T1000 (cell line): ENCODE data around the gene NDE1.
A peak's percentile ranks its signal among the peaks of the same experiment; 100 is the strongest.
"Not testable (repeated sequence)": the region's sequence is repeated elsewhere in the genome, so short reads cannot be mapped to it uniquely, and the experiment has no call there.

Experiments
- DNase-seq: peaks from one replicate; lab custom pipeline; 2025; ENCODE audit warnings: mixed read lengths; lab: John Stamatoyannopoulos, UW

Gene NDE1, protein sequence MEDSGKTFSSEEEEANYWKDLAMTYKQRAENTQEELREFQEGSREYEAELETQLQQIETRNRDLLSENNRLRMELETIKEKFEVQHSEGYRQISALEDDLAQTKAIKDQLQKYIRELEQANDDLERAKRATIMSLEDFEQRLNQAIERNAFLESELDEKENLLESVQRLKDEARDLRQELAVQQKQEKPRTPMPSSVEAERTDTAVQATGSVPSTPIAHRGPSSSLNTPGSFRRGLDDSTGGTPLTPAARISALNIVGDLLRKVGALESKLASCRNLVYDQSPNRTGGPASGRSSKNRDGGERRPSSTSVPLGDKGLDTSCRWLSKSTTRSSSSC

DNA sequence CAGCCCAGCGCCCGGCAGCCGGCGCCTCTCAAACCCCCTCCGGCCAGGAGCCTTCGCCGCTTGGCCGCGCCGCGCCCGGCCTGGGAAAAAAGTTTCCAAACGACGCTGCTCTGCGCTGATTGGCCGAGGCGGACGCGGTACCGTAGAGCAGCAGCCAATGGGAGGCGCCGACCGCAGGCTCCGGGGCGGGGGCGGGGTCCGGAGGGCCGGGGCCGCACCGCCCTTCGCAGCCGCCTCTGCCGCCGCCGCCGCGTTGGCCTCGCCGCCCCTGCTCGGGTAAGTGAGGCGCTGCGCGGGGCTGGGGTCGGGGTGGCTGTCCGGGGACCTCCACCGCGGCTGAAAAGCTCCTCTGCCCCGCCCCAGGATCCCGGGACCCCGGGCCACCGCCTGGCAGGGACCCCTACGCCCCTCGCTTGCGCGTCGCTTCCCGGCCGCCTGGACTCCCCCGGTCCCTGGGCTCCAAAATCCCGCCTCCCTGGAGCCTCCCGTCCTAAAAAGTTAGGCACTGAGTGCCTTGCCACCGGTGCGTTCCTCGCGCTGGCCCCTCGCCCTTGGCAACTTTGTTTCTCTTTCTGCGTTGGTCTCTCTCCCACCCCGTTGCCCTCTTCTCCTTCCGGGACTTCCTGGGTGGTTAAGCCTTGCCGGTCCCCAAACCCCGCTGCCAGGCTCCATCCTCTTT, at the start of gene NDE1:
NDE1 (plus strand) TSS at position 227 of the 679 bp plus-strand sequence. CDS start 14,534 bp downstream, outside the sequence.
- peak; percentile 80 for DNase-seq

DNA sequence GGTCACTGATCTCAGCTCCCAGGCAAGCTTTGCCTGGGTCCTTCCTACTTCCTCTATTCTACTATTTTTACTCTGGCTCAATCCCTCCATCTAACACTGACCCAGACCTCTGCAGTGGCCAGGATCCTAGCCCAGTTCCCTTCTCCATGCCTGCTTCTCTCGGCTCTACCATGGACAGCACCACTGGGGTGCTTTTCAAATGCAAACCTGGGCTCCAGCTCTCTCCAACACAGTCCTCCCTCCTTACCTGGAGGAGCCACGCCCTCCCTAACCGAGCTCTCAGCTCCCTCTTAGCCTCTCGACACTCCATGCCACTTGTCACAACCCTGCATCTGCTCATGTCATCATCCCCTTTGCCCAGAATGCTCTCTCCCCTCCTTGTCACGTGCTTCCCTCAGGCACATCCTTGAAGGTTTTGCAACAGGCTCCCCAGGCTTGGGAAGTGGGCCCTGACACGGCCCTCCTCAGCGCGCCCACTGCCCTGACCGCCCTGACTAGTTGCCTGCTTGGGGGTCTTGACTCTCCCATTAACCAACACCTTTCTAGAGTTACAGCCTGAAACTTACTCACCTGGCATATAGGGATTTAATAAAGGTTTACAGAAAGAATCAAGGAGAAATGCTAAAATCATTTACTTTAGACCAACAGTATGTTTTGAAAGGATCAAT, 48.7 kb upstream of the NDE1 start:
- no peak for DNase-seq

DNA sequence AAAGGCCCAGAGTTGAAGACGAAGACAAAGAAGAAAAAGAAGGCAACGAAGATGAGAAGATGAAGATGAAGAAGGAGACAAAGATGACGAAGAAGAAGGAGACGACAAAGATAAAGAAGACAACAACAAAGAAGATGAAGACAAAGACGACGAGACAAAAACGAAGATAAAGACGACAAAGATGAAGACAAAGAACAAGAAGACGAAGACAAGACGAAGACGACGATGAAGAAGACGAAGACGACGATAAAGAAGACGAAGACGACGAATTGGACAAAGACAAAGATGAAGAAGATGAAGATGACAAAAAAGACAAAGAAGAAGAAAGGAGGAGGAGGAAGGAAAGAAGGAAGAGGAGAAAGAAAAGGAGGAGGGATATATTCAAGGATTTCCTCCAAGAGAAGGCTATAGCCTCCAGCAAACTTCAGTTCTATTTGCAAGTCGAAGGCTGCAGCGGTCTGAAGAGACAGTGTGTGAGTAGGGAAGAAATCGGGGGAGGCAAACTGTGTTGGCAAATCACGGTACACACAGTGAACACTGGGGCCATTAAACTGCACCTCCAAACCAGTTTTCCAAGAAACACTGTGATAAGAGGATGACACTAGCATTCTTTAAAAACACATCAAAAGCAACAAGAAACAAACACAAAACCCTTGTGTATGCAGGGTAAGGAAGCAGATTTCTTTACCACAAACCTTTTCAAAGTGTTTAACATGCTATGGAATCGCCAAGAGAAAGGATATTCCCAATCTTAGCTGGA, 47.6 kb upstream of the NDE1 start:
- DNase-seq, result no peak

DNA sequence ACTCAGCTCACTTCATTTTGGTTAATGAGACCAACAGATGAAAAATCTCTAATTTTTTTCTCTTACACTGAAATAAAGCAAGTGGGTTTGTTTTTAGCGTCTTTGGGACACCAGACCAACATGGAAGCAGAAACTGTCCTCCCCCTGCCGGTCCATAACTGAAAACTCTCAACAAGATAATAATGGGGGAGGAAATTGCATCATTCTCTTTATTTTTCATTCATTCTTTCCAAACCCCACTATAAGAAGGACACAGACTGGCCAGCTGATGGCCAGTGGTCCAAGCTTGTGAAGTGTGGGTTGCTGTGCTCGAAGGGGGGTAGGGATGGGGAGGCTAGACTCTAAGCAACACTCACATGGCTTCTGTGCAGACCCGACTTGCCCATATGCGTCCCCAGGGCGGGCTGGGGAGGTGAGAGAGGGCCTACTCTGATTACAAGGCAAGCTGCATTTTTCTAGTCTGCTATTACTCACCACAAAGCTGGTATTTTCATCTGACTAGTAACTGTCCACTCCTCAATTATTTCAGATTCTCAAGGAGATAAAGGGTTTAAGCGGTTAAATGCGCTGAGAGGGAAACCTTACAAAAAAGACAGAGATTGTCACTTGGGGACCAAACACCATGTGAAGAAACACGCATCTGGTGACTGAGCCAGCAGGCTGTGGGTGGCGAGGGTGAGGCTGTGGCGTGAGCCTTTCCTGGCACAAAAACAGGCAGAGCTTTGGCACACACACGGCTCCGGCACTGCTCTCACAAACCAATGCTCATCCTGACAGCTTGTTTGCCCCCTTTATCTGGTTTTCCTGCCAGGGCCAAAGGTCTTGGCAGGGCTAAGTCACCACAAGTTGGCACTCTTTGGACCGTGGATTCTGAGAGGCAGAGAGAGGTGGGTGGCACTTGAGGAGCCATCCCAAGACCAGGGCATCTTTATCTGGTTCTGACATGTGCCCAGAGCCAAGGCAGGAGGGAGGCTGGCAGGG, 45.3 kb upstream of the NDE1 start:
- no peak for DNase-seq

DNA sequence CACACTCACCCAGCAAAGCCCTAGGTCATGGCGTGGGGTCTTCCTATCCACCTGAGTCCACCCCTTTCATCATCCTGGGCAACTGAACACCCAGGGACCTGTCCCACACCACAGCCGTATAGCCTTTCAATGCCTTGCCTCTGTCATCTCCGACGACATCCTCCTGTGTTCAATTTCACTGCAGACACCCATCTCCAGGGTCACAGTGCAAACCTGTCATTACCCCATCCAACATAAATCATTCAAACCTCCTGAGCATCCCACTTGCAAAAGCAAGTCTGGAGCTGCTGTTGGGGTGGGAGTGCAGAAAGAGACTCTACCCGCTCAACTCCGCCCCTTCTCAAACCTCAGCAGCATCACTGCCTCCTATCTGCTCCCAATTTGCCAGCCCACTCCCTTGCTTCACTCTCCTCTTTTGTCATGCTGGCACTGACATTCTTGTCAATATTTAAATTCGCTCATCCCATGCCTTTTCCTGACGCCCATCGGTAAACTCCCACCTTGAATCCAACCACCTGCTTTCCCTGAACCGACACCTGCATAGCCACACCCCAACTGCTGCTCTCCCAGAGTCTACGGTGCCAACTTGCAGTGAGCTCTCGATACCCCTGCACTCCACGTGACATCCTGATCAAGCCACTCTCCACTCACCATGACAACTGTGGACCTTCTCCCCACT, 44.1 kb upstream of the NDE1 start:
- DNase-seq, result no peak

DNA sequence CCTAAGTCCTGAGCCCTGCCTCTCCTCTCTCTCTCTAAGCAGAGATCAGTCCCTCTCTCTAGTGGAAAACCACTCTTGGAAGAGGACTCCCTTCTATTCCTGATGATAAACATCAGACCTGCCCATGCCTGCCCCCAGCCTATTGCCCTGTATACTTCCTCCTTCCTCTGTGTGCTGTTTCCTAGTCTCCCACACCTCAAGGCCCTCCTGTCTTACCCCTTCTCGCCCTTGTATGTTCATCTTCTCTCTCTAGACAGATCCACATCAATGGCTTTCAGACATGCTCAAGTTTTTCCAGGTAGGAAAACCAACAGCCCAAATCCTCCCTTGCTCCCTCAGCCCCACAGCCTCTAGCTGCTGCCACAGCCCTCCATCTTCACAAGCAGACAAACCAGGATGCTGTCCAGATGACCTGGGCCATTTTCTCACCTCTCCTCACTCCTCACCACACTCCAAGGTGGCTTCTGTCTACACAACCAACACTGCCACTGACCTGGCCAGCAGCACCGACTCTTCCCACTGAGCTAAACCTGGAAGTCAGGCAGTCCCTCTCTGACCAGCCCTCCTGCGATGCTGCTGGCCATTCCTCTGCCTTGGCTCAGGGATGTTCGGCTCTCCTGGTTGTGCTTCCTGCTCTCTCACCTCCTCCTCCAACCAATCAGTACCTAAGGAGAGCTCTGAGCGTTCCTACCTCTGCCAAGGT, 43.4 kb upstream of the NDE1 start:
- no peak for DNase-seq

DNA sequence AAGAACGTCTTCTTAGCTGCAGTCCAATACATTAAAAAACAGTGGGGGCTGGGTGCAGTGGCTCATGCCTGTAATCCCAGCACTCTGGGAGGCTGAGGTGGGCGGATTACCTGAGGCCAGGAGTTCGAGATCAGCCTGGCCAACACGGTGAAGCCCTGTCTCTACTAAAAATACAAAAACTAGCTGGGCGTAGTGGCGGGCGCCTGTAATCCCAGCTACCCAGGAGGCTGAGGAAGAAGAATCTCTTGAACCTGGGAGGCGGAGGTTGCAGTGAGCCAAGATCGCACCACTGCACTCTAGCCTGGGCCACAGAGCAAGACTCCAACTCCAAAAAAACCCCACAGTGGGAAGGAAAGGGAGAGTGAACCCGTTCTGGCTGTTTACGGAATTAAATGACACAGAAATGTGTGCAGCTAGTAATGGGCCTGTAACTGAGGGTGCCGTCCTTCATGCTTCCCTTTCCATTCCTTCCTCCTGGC, 42.8 kb upstream of the NDE1 start:
- not testable (repeated sequence) for DNase-seq

DNA sequence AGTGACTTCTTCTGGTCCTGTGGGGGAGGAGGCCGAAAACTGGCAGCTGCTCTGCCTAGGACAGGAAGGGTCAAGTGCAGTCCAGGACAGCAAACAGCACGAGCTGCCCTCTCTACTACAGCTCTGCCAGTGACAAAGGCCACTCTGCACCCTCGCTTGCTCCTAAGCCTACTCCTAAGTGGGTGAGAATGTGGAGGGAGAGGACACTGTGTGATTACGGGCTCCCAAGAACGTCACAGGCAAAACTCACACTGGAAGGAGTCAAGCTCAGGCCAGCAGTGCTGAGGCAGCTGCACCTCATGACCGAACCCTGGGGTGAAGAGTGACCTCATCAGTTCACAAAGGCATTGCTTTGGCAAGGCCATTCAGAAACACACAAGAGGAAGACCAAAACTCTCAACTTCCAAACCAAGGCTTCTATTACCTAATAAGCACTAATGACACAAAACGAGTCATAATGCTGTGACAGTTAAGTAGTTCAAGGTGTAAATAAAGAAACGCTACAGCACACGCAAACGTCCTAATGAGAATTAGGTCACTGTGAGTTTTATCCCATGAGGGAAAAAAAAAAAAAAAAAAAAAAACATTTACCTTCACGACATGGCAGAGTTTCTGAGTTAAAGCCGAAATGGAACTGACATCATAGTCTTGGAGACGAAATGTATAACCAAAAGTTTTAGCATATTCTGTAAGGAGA, 42.2 kb upstream of the NDE1 start:
- DNase-seq, result no peak

DNA sequence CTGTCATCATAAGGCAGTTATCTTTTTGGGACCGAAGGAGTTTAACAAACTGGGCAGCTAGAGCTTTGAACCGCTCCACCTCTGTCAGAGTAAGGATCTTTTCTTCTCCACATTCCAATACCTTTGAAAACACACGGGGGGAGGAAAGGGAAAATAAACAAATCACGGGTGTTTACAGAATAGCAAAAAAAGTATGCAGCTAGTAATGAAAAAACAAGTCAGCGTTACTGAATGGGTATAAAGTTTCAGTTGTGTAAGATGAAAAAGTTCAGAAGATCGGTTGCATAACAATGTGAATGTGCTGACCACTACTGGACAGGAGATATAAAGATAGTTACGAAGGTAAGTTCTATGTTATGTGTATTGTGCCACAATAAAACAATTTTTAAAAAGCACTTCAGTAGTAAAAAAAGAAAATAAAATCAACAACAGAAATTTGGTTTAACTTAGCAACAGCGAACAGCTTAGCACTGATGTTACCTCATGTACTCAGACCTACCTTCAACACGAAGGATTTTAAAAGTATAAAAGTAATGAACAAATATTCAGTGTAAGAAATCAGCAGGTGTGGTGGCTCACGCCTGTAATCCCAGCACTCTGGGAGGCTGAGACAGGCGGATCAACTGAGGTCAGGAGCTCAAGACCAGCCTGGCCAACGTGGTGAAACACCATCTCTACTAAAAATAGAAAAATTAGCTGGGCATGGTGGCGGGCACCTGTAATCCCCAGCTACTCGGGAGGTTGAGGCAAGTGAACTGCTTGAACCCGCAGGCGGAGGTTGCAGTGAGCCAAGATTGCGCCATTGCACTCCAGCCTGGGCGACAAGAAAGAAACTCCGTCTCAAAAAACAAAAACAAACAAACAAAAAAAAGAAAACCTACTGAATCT, 41.4 kb upstream of the NDE1 start:
- no peak for DNase-seq

DNA sequence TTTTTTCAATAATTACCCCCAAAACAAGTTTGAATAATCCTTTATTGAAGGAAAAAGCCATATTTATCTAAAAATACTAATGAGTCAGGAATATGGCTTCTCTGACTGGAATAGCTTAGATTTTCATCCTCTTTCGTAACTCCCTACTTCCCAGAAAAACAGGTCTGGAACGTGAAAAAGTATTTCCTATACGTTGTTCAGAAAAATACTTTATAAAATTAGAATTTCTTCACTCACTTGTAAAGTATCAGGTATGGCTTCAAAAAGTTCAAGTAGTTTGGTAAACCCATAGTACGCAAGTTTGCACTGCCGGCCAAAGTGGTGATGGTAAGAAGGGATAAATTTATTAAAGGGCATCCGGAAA, 40.8 kb upstream of the NDE1 start:
- no peak for DNase-seq

DNA sequence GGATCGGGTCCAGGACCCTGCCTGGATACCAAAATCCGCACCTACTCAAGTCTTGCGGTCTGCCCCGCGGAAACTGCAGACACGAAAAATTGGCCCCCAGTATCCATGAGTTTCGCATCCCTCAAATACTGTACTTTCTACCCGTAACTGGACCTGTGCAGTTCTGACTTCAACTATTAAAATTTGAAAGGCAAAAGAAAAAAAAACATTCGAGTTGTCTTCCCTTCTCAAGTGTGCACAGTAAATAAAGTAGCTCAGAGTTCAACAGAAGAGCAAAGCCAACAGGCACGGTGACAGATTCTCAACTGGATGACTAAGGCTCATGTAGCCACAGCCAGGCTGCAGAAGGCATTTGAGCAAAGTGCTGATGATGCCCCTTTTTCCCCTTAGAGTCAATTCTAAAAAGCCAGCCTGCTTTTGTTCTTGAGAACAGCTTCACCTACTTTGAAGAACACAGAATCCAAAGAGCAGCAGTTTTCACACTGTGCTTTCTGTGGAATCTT, 39.6 kb upstream of the NDE1 start:
- DNase-seq, result no peak

DNA sequence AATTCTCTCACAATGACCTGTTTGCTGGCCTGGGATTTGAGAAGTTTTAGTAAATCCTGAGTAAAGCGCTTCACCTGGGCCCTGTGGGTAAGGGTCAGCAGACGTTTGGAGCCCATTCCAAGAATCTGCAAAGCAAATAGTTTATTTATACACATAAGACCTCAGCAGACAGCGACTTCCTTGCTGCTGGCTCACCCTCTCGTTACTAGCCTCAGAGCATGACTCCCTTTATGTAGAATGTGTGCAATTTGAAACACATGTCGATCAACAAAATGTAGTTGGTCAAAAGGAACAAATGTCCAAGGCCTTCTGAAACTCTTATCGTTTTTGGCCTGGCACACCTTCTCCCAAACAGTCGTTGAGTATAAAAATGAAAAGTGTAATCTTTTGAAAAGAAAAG, 38.4 kb upstream of the NDE1 start:
- no peak for DNase-seq

DNA sequence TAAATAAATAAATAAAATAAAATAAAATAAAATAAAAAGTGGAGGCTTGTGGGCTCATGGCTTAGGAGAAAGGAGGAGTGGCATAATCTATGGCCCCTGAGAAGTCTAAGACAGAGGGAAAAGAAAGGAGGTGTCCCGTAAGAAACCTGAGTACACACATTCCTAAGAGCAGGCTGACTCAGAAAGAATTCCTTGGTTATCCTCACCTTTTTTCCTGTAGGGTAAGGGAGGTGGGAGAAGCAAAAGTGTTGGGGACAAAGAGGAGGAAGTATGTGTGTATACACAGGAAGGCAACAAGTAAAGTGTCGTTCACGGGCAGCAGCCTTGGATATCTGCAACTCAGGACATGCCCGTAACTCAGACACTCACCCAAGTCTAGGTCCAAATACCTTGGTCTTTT, 36.4 kb upstream of the NDE1 start:
- no peak for DNase-seq

DNA sequence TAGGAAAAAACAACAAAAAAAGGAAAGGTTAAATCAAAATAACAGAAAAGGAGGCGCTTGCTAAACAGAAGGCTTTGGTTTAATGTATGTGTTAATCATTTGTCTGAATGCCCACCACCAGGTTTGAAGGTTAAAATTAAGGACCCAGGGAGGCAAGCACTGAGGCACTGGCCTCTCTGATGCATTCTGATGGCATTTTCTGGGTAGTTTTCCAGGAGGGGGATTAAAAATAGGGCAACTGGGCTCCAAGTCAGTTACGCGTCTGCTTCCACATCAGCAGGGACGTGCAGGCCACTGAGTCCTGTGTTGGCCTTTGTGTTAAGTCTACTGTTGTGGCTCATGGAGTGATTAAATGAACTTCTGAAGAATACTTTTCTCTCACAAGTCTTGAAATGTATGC, 34.0 kb upstream of the NDE1 start:
- DNase-seq, result no peak

DNA sequence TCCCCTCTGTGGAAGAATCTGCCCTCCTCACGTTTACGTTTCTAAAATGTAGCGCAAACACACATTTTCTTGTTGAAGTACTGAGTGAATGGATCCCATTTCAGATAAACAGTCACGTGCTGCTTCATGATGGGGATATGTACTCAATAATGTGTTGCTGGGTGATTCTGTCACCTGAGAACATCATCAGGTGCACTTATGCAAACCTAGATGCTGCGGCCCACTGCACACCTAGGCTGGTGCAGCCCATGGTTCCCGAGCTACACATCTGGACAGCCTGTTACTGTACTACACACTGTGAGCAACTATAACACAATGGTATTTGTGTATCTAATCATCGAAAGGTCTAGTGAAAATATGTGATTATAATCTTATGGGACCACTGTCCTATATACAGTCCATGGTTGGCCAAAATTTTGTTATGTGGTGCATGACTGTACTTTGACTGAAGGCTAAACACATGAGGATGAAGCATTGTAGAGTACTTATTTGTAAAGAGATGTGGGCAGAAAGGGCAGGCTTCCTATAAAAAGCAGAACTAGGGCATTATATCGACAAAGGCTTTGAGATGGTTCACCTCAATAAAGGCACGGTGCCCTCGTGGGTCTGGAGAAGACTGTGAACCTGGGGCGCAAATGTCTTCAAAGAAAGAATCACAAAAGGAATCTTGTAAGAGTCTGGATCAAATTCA, 33.4 kb upstream of the NDE1 start:
- no peak for DNase-seq

DNA sequence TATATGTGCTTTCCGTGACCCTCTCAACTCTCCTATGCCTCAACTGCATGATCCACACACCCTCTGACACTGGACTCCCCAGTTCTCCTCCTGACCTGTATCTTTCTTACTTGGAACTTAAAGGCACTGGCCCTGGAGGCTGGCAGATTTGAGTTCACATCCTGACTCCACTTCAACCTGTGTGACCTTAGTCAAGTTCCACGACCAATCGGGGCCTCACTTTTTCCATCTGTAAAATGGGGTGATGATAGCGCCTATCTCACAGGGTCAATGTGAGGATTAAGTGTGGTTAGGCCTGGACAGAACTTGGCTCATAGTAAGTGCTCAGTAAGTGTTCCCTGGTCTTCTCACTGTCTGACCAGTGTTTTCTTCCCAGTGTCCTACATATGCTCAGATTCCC, 32.1 kb upstream of the NDE1 start:
- DNase-seq, result no peak

DNA sequence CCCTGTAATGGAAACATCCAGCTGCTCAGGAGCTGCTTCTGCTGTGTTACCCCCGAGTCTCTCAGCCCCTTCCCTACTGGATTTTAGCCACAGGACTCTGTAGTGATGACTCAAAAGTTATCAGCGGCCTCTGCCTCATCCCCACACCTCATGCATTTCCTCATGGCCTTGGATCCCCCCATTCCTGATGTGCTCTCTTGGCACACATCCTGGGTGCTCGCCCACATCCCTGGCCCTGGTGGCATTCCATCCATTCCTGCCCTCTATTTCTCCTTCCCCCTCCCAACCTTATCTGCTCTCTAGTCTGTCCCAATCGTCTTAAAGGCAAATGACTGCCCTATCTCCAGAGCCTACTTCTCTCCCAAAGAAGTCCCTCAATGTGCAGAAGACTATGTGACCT, 31.7 kb upstream of the NDE1 start:
- DNase-seq, result no peak
